ENCODE measurements around the gene WDR46. TPM values are rescaled to one million over a fixed set of nuclear protein-coding genes. Genes with fewer than 3 reads are reported as not detected.
A peak's percentile ranks its signal among the peaks of the same experiment; 100 is the strongest.

WDR46 gene
- total RNA-seq, 1 experiment from 2014 or later = 99.2 TPM

DNA sequence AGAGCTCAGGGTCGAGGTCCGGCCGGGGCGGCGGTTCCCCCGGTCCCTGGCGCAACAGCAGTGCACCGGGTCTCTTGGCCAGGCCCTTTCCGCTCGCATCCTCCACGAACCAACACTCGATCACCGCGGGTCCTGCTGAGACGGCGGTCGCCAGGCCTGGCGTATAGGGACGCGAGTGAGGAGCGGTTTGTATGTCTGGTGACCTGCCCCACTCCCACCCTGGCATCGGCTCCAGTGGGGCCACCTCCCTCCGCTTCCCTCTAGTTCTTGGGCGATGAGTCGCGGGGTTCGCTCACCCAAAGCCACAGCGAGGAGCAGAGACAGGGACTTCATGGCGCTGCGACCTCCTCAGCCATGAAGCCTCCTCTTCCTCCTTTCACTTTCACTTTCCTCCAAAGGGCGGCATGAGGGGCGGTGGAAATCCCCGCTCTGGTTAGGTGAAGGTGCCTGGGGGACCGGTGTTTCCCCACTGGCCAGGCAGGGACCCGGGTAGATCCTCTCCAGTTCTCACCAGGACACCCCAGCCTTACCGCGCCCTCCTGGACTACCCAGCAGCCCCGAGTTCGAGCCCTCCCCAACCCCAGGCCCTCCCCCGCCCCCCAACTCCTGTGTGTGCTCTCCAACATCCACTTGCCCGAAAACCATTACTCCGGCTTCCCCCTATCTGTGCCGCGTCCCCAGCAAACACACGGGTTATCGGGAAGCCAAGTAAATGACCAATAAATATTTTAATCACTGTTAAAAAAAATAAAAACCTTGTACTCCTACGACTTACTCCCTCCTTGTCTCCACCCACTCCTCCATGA, 24.9 kb upstream of the WDR46 start, which contains the start of gene TAPBP:
Gene TAPBP, minus strand, starts transcription at position 370 of the 806 bp plus-strand sequence. Its CDS starts 37 bp downstream, at position 333.
- Mint-ChIP-seq H3K4me1 (peaks cover 38 to 43% of the 10 kb centered on the region in 2 experiments), H3K27me3 (ENCODE audit: low read depth) (no peaks in the 10 kb centered on the region; the same call in 1 of the 2 replicates), H3K36me3 (ENCODE audit: insufficient read depth in 1 of 3, low read depth in 3 of 3) (peaks cover 2 to 21% (median 13%) of the 10 kb centered on the region in 3 experiments; a peak in 5 of 7 replicates), H3K4me3 (peak within 1 kb of the TSS; percentile 83 to 97), H3K9me3 (no peaks in the 10 kb centered on the region), H3K27ac (peak within 1 kb of the TSS; percentile 41 to 95 (median 59); a peak in 4 of 7 replicates)
- no peak within 1 kb of the TSS for H3T11ph ChIP-seq (ENCODE audit: low read length)
- no peak within 1 kb of the TSS for H3K4ac ChIP-seq (ENCODE audit: low read depth, low read length)
- no peaks in the 10 kb centered on the region for H3K27me3 ChIP-seq (ENCODE audit: insufficient read depth, low read length)
- no peak within 1 kb of the TSS for H2BK120ac ChIP-seq (ENCODE audit: low read depth, low read length, poor library complexity, severe bottlenecking)
- H4K91ac ChIP-seq (ENCODE audit: insufficient read length, low read depth, low read length) = no peak within 1 kb of the TSS
- peak within 1 kb of the TSS; percentile 61 for H3K9ac ChIP-seq (ENCODE audit: extremely low read depth, insufficient read length, low read length)
- H3K79me1 ChIP-seq (ENCODE audit: insufficient read depth, low read depth, low read length, poor library complexity, severe bottlenecking) = no peaks in the 10 kb centered on the region
- no peak within 1 kb of the TSS for H3K56ac ChIP-seq (ENCODE audit: insufficient read length, low read depth, low read length)
- H2BK20ac ChIP-seq (ENCODE audit: low read depth, low read length, poor library complexity, severe bottlenecking) = no peak within 1 kb of the TSS
- peak within 1 kb of the TSS; percentile 69; the same call in 1 of the 2 replicates for H3K14ac ChIP-seq (ENCODE audit: insufficient read depth, low read length)
- H2BK15ac ChIP-seq (ENCODE audit: low read depth, low read length) = no peak within 1 kb of the TSS
- no peak within 1 kb of the TSS for H2AFZ ChIP-seq (ENCODE audit: low read length)
- H3K23ac ChIP-seq (ENCODE audit: insufficient read length, low read depth, low read length) = no peak within 1 kb of the TSS
- no peak within 1 kb of the TSS for H4K8ac ChIP-seq (replicated peaks; ENCODE audit: insufficient read length, low read depth, low read length)
- H2AK5ac ChIP-seq (ENCODE audit: insufficient read length, low read length) = no peak within 1 kb of the TSS
- TF ChIP-seq, protein P1, sequence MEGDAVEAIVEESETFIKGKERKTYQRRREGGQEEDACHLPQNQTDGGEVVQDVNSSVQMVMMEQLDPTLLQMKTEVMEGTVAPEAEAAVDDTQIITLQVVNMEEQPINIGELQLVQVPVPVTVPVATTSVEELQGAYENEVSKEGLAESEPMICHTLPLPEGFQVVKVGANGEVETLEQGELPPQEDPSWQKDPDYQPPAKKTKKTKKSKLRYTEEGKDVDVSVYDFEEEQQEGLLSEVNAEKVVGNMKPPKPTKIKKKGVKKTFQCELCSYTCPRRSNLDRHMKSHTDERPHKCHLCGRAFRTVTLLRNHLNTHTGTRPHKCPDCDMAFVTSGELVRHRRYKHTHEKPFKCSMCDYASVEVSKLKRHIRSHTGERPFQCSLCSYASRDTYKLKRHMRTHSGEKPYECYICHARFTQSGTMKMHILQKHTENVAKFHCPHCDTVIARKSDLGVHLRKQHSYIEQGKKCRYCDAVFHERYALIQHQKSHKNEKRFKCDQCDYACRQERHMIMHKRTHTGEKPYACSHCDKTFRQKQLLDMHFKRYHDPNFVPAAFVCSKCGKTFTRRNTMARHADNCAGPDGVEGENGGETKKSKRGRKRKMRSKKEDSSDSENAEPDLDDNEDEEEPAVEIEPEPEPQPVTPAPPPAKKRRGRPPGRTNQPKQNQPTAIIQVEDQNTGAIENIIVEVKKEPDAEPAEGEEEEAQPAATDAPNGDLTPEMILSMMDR (conservative IDR thresholded peaks at IDR 0.05) = no peak
- H3K27ac ChIP-seq (ENCODE audit: insufficient read length, low read depth, low read length) = no peak within 1 kb of the TSS
- H3K23me2 ChIP-seq (ENCODE audit: insufficient read length, low read depth, low read length, poor library complexity, severe bottlenecking) = peaks cover 31% of the 10 kb centered on the region
- peak; percentile 64 for DNase-seq
- no peaks in the 10 kb centered on the region for H4K20me1 ChIP-seq (ENCODE audit: control insufficient read depth, insufficient read depth, insufficient read length)
- no peak within 1 kb of the TSS for H4K5ac ChIP-seq (ENCODE audit: insufficient read length, low read depth, low read length)
- WGBS (ENCODE audit: extremely low coverage, insufficient read length, low lambda C conversion rate) = no CpG with 5 or more reads among the region's 47 CpGs
- no peaks in the 10 kb centered on the region for H3K4me1 ChIP-seq (ENCODE audit: insufficient read depth, low read length)
- H3K4me2 ChIP-seq (ENCODE audit: insufficient read depth, insufficient read length, low read length) = peak within 1 kb of the TSS; percentile 92
- no peaks in the 10 kb centered on the region for H3K9me3 ChIP-seq (ENCODE audit: control insufficient read depth, low read depth, low read length)
- no peak within 1 kb of the TSS for H2BK5ac ChIP-seq (ENCODE audit: insufficient read length, low read length)
- no peak within 1 kb of the TSS for H2BK12ac ChIP-seq (ENCODE audit: insufficient read length, low read depth, low read length)
- H3K79me2 ChIP-seq (ENCODE audit: insufficient read depth, low read length) = no peaks in the 10 kb centered on the region; the same call in 1 of the 2 replicates
- H3K18ac ChIP-seq (ENCODE audit: insufficient read length, low read depth, low read length) = peak within 1 kb of the TSS; percentile 85

Measured in H9 (cell line).